WTC11 (cell line): ENCODE data around the gene FBXL12. TPM values are rescaled to one million over a fixed set of nuclear protein-coding genes. Genes with fewer than 3 reads are reported as not detected.

Experiments
- ATAC-seq: fragments of 200-7000 bp; cut with Tn5 transposase; 2 replicates; pipeline ENCODE4 v1.10.0; 2021; ENCODE audit warnings: mild to moderate bottlenecking, moderate library complexity
- CTCF ChIA-PET: fragments of 300-600 bp; sonication (Branson Sonifier 250); formaldehyde crosslinking; loops from one replicate; lab custom pipeline; 2021; ENCODE audit warnings: antibody characterized with exemption; lab: Charles Lee
- POLR2A ChIA-PET: fragments of 350-600 bp; sonication (Branson Sonifier 250); formaldehyde crosslinking; loops from one replicate; lab custom pipeline; 2021; ENCODE audit warnings: antibody characterized with exemption; lab: Charles Lee
- DNase-seq: peaks from one replicate; pipeline ENCODE4 v3.0.0; 2021; ENCODE audit warnings: low spot score
- H3K27ac Mint-ChIP-seq: 2 replicates; pipeline ENCODE4 v1.8.0; 2021; ENCODE audit warnings: mixed read lengths
- H3K27me3 Mint-ChIP-seq: 2 replicates; pipeline ENCODE4 v1.8.0; 2021; ENCODE audit warnings: low read depth, mild to moderate bottlenecking, moderate library complexity, mixed read lengths
- H3K36me3 Mint-ChIP-seq: 2 replicates; pipeline ENCODE4 v1.8.0; 2021; ENCODE audit warnings: mixed read lengths
- H3K4me1 Mint-ChIP-seq: 2 replicates; pipeline ENCODE4 v1.8.0; 2022; ENCODE audit warnings: mixed read lengths
- H3K4me3 Mint-ChIP-seq: 2 replicates; pipeline ENCODE4 v1.8.0; 2021; ENCODE audit warnings: mild to moderate bottlenecking, moderate library complexity, mixed read lengths
- H3K9me3 Mint-ChIP-seq: 2 replicates; pipeline ENCODE4 v1.8.0; 2021; ENCODE audit warnings: mixed read lengths
- CTCF ChIP-seq: fragments of 200-600 bp; IDR thresholded peaks from 2 replicates; pipeline ENCODE4 v1.8.0; 2022; ENCODE audit warnings: antibody characterized with exemption
- E2F4 ChIP-seq: sonication (generic); formaldehyde crosslinking; IDR thresholded peaks from 2 replicates; pipeline ENCODE4 v1.8.1; 2022; ENCODE audit warnings: low read depth, mild to moderate bottlenecking, moderate library complexity, missing genetic modification reagents, borderline replicate concordance
- FOXK1 ChIP-seq: sonication (generic); formaldehyde crosslinking; IDR thresholded peaks from 2 replicates; pipeline ENCODE4 v1.8.0; 2022; ENCODE audit warnings: mild to moderate bottlenecking, moderate library complexity, missing genetic modification reagents
- GTF2I ChIP-seq: fragments of 250-450 bp; sonication (Bioruptor Pico); conservative IDR thresholded peaks from 2 replicates; pipeline ENCODE4 v1.4.0; 2021; ENCODE audit warnings: mild to moderate bottlenecking
- MAX ChIP-seq: sonication (generic); formaldehyde crosslinking; IDR thresholded peaks from 2 replicates; pipeline ENCODE4 v1.8.0; 2022; ENCODE audit warnings: mild to moderate bottlenecking, missing genetic modification reagents
- MYBL2 ChIP-seq: sonication (generic); formaldehyde crosslinking; IDR thresholded peaks from 2 replicates; pipeline ENCODE4 v1.8.1; 2023; ENCODE audit warnings: mild to moderate bottlenecking, moderate library complexity, missing genetic modification reagents
- NFATC4 ChIP-seq: fragments of 250-450 bp; sonication (Bioruptor Pico); IDR thresholded peaks from 2 replicates; pipeline ENCODE4 v1.9.0; 2021; ENCODE audit warnings: mild to moderate bottlenecking
- SMAD4 ChIP-seq: sonication (generic); formaldehyde crosslinking; IDR thresholded peaks from 2 replicates; pipeline ENCODE4 v1.8.0; 2022; ENCODE audit warnings: mild to moderate bottlenecking, missing genetic modification reagents
- TEAD4 ChIP-seq: sonication (generic); formaldehyde crosslinking; IDR thresholded peaks from 2 replicates; pipeline ENCODE4 v1.8.0; 2022; ENCODE audit warnings: mild to moderate bottlenecking, missing genetic modification reagents
- ZBTB21 ChIP-seq: sonication (generic); formaldehyde crosslinking; IDR thresholded peaks from 2 replicates; pipeline ENCODE4 v1.8.1; 2023; ENCODE audit warnings: mild to moderate bottlenecking, missing genetic modification reagents, borderline replicate concordance
- ZNF232 ChIP-seq: sonication (generic); formaldehyde crosslinking; IDR thresholded peaks from 2 replicates; pipeline ENCODE4 v1.8.0; 2022; ENCODE audit warnings: mild to moderate bottlenecking, missing genetic modification reagents
- ZNF317 ChIP-seq: sonication (generic); formaldehyde crosslinking; IDR thresholded peaks from 2 replicates; pipeline ENCODE4 v1.8.1; 2023; ENCODE audit warnings: low read depth, mild to moderate bottlenecking, moderate library complexity, missing genetic modification reagents, borderline replicate concordance
- ZNF396 ChIP-seq: fragments of 250-450 bp; sonication (Bioruptor Pico); IDR thresholded peaks from 2 replicates; pipeline ENCODE4 v1.8.0; 2021; ENCODE audit warnings: mild to moderate bottlenecking, moderate library complexity, borderline replicate concordance
- total RNA-seq: library from RNA; stranded (reverse); gene quantifications from 3 replicates; pipeline ENCODE4 v1.2.3, GENCODE V29; 2021
- TF ChIP-seq, protein P1 (sequence below): sonication (generic); formaldehyde crosslinking; IDR thresholded peaks from 2 replicates; pipeline ENCODE4 v1.8.0; 2022; ENCODE audit warnings: mild to moderate bottlenecking, missing genetic modification reagents
- TF ChIP-seq, protein P2 (sequence below): sonication (generic); formaldehyde crosslinking; IDR thresholded peaks from 2 replicates; pipeline ENCODE4 v1.8.0; 2023; ENCODE audit warnings: missing genetic modification reagents
- TF ChIP-seq, protein P3 (sequence below): sonication (generic); formaldehyde crosslinking; conservative IDR thresholded peaks from 2 replicates; pipeline ENCODE4 v1.8.1; 2022; ENCODE audit warnings: mild to moderate bottlenecking, missing genetic modification reagents
- TF ChIP-seq, protein P4 (sequence below): sonication (generic); formaldehyde crosslinking; IDR thresholded peaks from 2 replicates; pipeline ENCODE4 v1.8.1; 2022; ENCODE audit warnings: low read depth, missing genetic modification reagents, borderline replicate concordance

Gene FBXL12
- total RNA-seq, 1 experiment from 2014 or later, result 37.6 TPM

- no peak for TF ChIP-seq CTCF
- TF ChIP-seq GTF2I (CRISPR knock-in tag), result no peak
- TF ChIP-seq SMAD4 (CRISPR knock-in tag), result no peak
- TF ChIP-seq TEAD4 (CRISPR knock-in tag), result no peak
- TF ChIP-seq MAX, result no peak
- no peak for TF ChIP-seq ZNF396 (CRISPR knock-in tag)
- TF ChIP-seq, protein P1, sequence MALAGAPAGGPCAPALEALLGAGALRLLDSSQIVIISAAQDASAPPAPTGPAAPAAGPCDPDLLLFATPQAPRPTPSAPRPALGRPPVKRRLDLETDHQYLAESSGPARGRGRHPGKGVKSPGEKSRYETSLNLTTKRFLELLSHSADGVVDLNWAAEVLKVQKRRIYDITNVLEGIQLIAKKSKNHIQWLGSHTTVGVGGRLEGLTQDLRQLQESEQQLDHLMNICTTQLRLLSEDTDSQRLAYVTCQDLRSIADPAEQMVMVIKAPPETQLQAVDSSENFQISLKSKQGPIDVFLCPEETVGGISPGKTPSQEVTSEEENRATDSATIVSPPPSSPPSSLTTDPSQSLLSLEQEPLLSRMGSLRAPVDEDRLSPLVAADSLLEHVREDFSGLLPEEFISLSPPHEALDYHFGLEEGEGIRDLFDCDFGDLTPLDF (CRISPR knock-in tag), result no peak
- TF ChIP-seq, protein P2, sequence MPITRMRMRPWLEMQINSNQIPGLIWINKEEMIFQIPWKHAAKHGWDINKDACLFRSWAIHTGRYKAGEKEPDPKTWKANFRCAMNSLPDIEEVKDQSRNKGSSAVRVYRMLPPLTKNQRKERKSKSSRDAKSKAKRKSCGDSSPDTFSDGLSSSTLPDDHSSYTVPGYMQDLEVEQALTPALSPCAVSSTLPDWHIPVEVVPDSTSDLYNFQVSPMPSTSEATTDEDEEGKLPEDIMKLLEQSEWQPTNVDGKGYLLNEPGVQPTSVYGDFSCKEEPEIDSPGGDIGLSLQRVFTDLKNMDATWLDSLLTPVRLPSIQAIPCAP (CRISPR knock-in tag), result no peak
- TF ChIP-seq MYBL2 (CRISPR knock-in tag), result no peak
- TF ChIP-seq FOXK1 (CRISPR knock-in tag), result no peak
- TF ChIP-seq NFATC4 (CRISPR knock-in tag), result no peak
- TF ChIP-seq, protein P3, sequence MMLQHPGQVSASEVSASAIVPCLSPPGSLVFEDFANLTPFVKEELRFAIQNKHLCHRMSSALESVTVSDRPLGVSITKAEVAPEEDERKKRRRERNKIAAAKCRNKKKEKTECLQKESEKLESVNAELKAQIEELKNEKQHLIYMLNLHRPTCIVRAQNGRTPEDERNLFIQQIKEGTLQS (CRISPR knock-in tag), result no peak
- TF ChIP-seq ZBTB21 (CRISPR knock-in tag), result no peak
- TF ChIP-seq ZNF317 (CRISPR knock-in tag), result no peak
- TF ChIP-seq E2F4 (CRISPR knock-in tag), result no peak
- no peak for TF ChIP-seq ZNF232 (CRISPR knock-in tag)
- TF ChIP-seq, protein P4, sequence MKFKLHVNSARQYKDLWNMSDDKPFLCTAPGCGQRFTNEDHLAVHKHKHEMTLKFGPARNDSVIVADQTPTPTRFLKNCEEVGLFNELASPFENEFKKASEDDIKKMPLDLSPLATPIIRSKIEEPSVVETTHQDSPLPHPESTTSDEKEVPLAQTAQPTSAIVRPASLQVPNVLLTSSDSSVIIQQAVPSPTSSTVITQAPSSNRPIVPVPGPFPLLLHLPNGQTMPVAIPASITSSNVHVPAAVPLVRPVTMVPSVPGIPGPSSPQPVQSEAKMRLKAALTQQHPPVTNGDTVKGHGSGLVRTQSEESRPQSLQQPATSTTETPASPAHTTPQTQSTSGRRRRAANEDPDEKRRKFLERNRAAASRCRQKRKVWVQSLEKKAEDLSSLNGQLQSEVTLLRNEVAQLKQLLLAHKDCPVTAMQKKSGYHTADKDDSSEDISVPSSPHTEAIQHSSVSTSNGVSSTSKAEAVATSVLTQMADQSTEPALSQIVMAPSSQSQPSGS (CRISPR knock-in tag), result no peak
- no peak overlapping the region for H3K4me3 Mint-ChIP-seq
- H3K9me3 Mint-ChIP-seq, result no peaks in the 10 kb centered on the region
- peaks cover 6% of the 10 kb centered on the region for H3K4me1 Mint-ChIP-seq
- ChIA-PET CTCF (interaction anchor here (0.6 kb wide), 1 partner anchor 15 kb away, joined by 3 read pairs; no protein-coding TSS in a partner anchor), POLR2A (no interaction called here)
- H3K27ac Mint-ChIP-seq, result no peak overlapping the region
- peaks cover 36% of the 10 kb centered on the region for H3K36me3 Mint-ChIP-seq
- no peak for ATAC-seq
- H3K27me3 Mint-ChIP-seq, result no peaks in the 10 kb centered on the region
- no peak for DNase-seq
Measured at GRCh38 chr19:9857920-9858746, 39.3 kb upstream of the FBXL12 start.
